Measurements from ENCODE around the gene GPAT3. TPM values are rescaled to one million over a fixed set of nuclear protein-coding genes. Genes with fewer than 3 reads are reported as not detected.

The GPAT3 gene
- total RNA-seq, 1 donor from 2014 or later: 11.3 TPM

- no peak for DNase-seq (ENCODE audit: extremely low spot score, unreplicated experiment)
- no peaks in the 10 kb centered on the region for H3K27me3 Mint-ChIP-seq
- H3K4me1 Mint-ChIP-seq (ENCODE audit: unreplicated experiment): no peaks in the 10 kb centered on the region
- no peaks in the 10 kb centered on the region for H3K36me3 Mint-ChIP-seq
- H3K4me3 Mint-ChIP-seq: no peak overlapping the region
- TF ChIP-seq, protein P1, sequence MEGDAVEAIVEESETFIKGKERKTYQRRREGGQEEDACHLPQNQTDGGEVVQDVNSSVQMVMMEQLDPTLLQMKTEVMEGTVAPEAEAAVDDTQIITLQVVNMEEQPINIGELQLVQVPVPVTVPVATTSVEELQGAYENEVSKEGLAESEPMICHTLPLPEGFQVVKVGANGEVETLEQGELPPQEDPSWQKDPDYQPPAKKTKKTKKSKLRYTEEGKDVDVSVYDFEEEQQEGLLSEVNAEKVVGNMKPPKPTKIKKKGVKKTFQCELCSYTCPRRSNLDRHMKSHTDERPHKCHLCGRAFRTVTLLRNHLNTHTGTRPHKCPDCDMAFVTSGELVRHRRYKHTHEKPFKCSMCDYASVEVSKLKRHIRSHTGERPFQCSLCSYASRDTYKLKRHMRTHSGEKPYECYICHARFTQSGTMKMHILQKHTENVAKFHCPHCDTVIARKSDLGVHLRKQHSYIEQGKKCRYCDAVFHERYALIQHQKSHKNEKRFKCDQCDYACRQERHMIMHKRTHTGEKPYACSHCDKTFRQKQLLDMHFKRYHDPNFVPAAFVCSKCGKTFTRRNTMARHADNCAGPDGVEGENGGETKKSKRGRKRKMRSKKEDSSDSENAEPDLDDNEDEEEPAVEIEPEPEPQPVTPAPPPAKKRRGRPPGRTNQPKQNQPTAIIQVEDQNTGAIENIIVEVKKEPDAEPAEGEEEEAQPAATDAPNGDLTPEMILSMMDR (conservative IDR thresholded peaks at IDR 0.05): no peak
- H3K9me3 Mint-ChIP-seq: no peaks in the 10 kb centered on the region
- no peak overlapping the region for H3K27ac Mint-ChIP-seq
Measured at GRCh38 chr4:83510442-83510841, 25.5 kb upstream of the GPAT3 start.

- DNase-seq (ENCODE audit: extremely low spot score, unreplicated experiment): no peak
- no peaks in the 10 kb centered on the region for H3K9me3 Mint-ChIP-seq
- no peaks in the 10 kb centered on the region for H3K27me3 Mint-ChIP-seq
- no peak overlapping the region for H3K27ac Mint-ChIP-seq
- no peak overlapping the region for H3K4me3 Mint-ChIP-seq
- H3K36me3 Mint-ChIP-seq: no peaks in the 10 kb centered on the region
- H3K4me1 Mint-ChIP-seq (ENCODE audit: unreplicated experiment): no peaks in the 10 kb centered on the region
- TF ChIP-seq, protein P1 (conservative IDR thresholded peaks at IDR 0.05): no peak
Measured at GRCh38 chr4:83516042-83516772, 19.7 kb upstream of the GPAT3 start.

DNA sequence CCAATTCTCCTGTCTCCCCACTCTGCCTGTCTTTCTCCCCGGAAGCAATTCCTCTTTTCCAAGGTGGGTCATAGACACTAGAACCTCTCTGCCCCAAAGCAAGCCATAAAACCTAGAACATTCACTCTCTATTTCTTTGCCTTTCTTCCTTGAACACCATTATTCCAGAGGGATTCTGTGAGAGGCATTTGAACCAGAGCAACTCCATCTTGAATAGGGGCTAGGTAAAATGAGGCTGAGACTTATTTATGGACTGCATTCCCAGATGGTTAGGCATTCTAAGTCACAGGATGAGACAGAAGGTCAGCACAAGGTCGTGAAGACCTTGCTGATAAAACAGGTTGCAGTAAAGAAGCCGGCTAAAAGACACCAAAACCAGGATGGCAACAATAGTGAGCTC, 13.7 kb upstream of the GPAT3 start:
- Mint-ChIP-seq H3K4me1 (ENCODE audit: unreplicated experiment) (no peaks in the 10 kb centered on the region), H3K4me3 (no peak overlapping the region), H3K36me3 (no peaks in the 10 kb centered on the region), H3K27me3 (no peaks in the 10 kb centered on the region), H3K27ac (no peak overlapping the region), H3K9me3 (no peaks in the 10 kb centered on the region)
- no peak for DNase-seq (ENCODE audit: extremely low spot score, unreplicated experiment)
- TF ChIP-seq, protein P1 (conservative IDR thresholded peaks at IDR 0.05): no peak

DNA sequence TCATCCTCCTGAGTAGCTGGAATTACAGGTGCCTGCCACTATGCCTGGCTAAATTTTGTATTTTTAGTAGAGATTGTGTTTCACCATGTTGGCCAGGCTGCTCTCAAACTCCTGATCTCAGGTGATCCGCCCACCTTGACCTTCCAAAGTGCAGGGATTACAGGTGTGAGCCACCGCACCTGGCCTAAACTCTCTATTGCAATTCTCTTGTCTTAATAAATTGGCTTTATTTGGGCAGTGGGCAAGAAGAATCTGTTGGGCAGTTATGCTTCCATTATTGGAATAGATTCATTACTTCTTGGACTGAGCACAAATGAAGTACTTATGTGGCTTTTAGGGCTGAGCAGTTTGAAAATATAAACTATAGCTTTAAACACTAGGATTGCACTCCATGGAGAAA, 8.2 kb upstream of the GPAT3 start:
- DNase-seq (ENCODE audit: extremely low spot score, unreplicated experiment): no peak
- no peaks in the 10 kb centered on the region for H3K4me1 Mint-ChIP-seq (ENCODE audit: unreplicated experiment)
- no peak overlapping the region for H3K4me3 Mint-ChIP-seq
- no peaks in the 10 kb centered on the region for H3K9me3 Mint-ChIP-seq
- TF ChIP-seq, protein P1 (conservative IDR thresholded peaks at IDR 0.05): no peak
- no peaks in the 10 kb centered on the region for H3K36me3 Mint-ChIP-seq
- H3K27me3 Mint-ChIP-seq: peaks cover 19% of the 10 kb centered on the region
- H3K27ac Mint-ChIP-seq: no peak overlapping the region

DNA sequence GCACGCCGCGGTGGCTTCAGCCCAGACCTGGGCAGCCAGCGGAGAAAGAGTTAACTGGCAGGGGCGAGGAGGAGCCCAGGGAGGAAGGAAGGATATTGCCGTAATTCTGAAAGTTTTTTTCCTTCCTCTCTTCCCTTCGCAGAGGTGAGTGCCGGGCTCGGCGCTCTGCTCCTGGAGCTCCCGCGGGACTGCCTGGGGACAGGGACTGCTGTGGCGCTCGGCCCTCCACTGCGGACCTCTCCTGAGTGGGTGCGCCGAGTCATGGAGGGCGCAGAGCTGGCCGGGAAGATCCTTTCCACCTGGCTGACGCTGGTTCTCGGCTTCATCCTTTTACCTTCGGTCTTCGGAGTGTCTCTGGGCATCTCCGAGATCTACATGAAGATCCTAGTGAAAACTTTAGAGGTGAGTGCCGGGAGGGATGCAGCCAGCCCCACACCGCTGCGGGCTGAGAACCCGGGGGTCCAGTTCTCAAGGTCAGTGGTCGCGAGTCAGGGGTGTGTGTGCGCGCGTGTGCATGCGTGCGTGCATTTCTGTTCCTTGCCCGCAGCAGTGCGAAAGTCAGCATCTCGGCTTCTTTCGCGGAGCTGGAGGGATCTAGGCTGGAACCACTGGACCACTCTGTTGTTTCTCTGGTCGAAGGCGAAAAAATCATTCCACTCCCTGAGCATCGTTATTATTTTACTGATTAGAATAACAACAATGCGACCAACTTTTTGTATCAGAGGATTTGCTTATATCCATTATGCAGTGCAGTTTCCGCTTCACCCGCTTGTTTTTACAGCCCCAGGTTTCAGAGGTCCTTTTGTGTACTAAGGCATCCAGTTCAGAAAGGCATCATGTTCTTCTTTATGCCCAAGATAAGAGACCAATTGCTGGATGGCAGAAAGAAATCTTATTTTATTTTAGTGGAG, 709 bp downstream of the GPAT3 start:
- Mint-ChIP-seq H3K36me3 (no peaks in the 10 kb centered on the region), H3K27ac (peak overlapping the region; percentile 30), H3K4me3 (peak overlapping the region; percentile 97), H3K9me3 (no peaks in the 10 kb centered on the region), H3K4me1 (ENCODE audit: unreplicated experiment) (peaks cover 8% of the 10 kb centered on the region), H3K27me3 (peaks cover 63% of the 10 kb centered on the region)
- peak; percentile 67 for DNase-seq (ENCODE audit: extremely low spot score, unreplicated experiment)
- TF ChIP-seq, protein P1 (conservative IDR thresholded peaks at IDR 0.05): no peak
